Fibroblast of lung (primary cell): ENCODE results near the gene PRKAR1B. TPM values are rescaled to one million over a fixed set of nuclear protein-coding genes. Genes with fewer than 3 reads are reported as not detected.

ENCODE experiments used
- DNase-seq, 2 donors: peaks; one replicate each; pipeline versions ENCODE4 v3.0.0 to v3.0.0-alpha.2; 2010; ENCODE audit warnings: low read depth in 2 of 2
- H2AFZ ChIP-seq: 2 replicates; pipeline ENCODE4 v1.5.1; 2012; ENCODE audit warnings: low read length, control low read depth, inconsistent platforms
- H3K27ac ChIP-seq: 2 replicates; pipeline ENCODE4 v1.5.1; 2011; ENCODE audit warnings: low read length, control low read depth; ENCODE audit not compliant: insufficient read depth
- H3K27me3 ChIP-seq: 2 replicates; pipeline ENCODE4 v1.5.1; 2011; ENCODE audit warnings: mild to moderate bottlenecking, low read length; ENCODE audit not compliant: control insufficient read depth, insufficient read depth
- H3K36me3 ChIP-seq: 2 replicates; pipeline ENCODE4 v1.5.1; 2011; ENCODE audit warnings: low read length; ENCODE audit not compliant: control insufficient read depth, insufficient read depth
- H3K4me1 ChIP-seq: 2 replicates; pipeline ENCODE4 v1.5.1; 2011; ENCODE audit warnings: low read length; ENCODE audit not compliant: control insufficient read depth, insufficient read depth; ENCODE audit errors: extremely low read depth
- H3K4me2 ChIP-seq: 2 replicates; pipeline ENCODE4 v1.5.1; 2011; ENCODE audit warnings: low read length, control low read depth; ENCODE audit not compliant: insufficient read depth; ENCODE audit errors: extremely low read depth
- H3K4me3 ChIP-seq, 4 experiments: fragments of 200-600 bp in 1 of 4; sonication (generic) in 1 of 4; replicated peaks in 1 of 4; 2 replicates each; pipeline ENCODE4 v1.5.1; 2011 to 2016; ENCODE audit warnings: low read length in 4 of 4, low read depth in 3 of 4, mild to moderate bottlenecking in 3 of 4, control low read depth in 2 of 4, inconsistent platforms in 1 of 4, mixed read lengths in 1 of 4; ENCODE audit not compliant: insufficient read depth in 1 of 4; ENCODE audit errors: control extremely low read depth in 1 of 4
- H3K79me2 ChIP-seq: 2 replicates; pipeline ENCODE4 v1.5.1; 2012; ENCODE audit warnings: mild to moderate bottlenecking, low read length, inconsistent platforms; ENCODE audit not compliant: control insufficient read depth, insufficient read depth
- H3K9ac ChIP-seq: 2 replicates; pipeline ENCODE4 v1.5.1; 2011; ENCODE audit warnings: mild to moderate bottlenecking, low read length, control low read depth; ENCODE audit not compliant: insufficient read depth
- H3K9me3 ChIP-seq: 2 replicates; pipeline ENCODE4 v1.5.1; 2012; ENCODE audit warnings: low read depth, low read length; ENCODE audit not compliant: control insufficient read depth, insufficient read depth
- H4K20me1 ChIP-seq: 2 replicates; pipeline ENCODE4 v1.5.1; 2011; ENCODE audit warnings: low read length; ENCODE audit not compliant: control insufficient read depth, insufficient read depth; ENCODE audit errors: extremely low read depth
- EZH2 ChIP-seq: IDR thresholded peaks from 2 replicates; pipeline ENCODE4 v1.5.1; 2012; ENCODE audit warnings: low read length, control low read depth, mild to moderate bottlenecking; ENCODE audit errors: missing control alignments
- polyA plus RNA-seq, 2 donors: library from polyadenylated mRNA; depleted of rRNA in 1 of 2; stranded (reverse) in 1 of 2; unstranded in 1 of 2; fragments of >200 nt; gene quantifications; 2 replicates each; pipeline ENCODE4 v1.2.1, GENCODE V29; 2011 to 2012; ENCODE audit warnings: missing spikeins in 1 of 2
- total RNA-seq: library from RNA; depleted of rRNA; stranded (reverse); fragments of >200 nt; gene quantifications from 2 replicates; pipeline ENCODE4 v1.2.1, GENCODE V29; 2014
- TF ChIP-seq, protein P1 (sequence below), 2 donors: IDR thresholded peaks in 1 of 2; conservative IDR thresholded peaks in 1 of 2; 1 replicate in 1 of 2; 2 replicates in 1 of 2; pipeline ENCODE4 v1.5.1; 2011 to 2012; ENCODE audit warnings: low read length in 2 of 2, control low read depth in 1 of 2, inconsistent platforms in 1 of 2, low read depth in 1 of 2, mild to moderate bottlenecking in 1 of 2

PRKAR1B gene
- total and polyA plus RNA-seq, 2 donors (not counting 1 experiment from before 2014, with no cell fraction given) = 12.7 to 14.5 TPM

- no peak overlapping the region for H3K9ac ChIP-seq
- DNase-seq = no peak
- no peaks in the 10 kb centered on the region for H3K9me3 ChIP-seq
- H3K4me1 ChIP-seq = peaks cover 6% of the 10 kb centered on the region
- no peaks in the 10 kb centered on the region for H3K27me3 ChIP-seq
- no peak overlapping the region for H3K27ac ChIP-seq
- H3K79me2 ChIP-seq = peaks cover 8% of the 10 kb centered on the region
- H2AFZ ChIP-seq = no peak overlapping the region
- no peaks in the 10 kb centered on the region for H4K20me1 ChIP-seq
- H3K4me3 ChIP-seq = no peak overlapping the region
- TF ChIP-seq, protein P1, sequence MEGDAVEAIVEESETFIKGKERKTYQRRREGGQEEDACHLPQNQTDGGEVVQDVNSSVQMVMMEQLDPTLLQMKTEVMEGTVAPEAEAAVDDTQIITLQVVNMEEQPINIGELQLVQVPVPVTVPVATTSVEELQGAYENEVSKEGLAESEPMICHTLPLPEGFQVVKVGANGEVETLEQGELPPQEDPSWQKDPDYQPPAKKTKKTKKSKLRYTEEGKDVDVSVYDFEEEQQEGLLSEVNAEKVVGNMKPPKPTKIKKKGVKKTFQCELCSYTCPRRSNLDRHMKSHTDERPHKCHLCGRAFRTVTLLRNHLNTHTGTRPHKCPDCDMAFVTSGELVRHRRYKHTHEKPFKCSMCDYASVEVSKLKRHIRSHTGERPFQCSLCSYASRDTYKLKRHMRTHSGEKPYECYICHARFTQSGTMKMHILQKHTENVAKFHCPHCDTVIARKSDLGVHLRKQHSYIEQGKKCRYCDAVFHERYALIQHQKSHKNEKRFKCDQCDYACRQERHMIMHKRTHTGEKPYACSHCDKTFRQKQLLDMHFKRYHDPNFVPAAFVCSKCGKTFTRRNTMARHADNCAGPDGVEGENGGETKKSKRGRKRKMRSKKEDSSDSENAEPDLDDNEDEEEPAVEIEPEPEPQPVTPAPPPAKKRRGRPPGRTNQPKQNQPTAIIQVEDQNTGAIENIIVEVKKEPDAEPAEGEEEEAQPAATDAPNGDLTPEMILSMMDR (conservative IDR thresholded peaks at IDR 0.05 in 1 of 2, IDR thresholded peaks at IDR 0.05 in 1 of 2; ENCODE audit: low read depth in 1 of 2, low read length in 2 of 2) = no peak
- TF ChIP-seq EZH2 = no peak
- H3K4me2 ChIP-seq = no peak overlapping the region
- peaks cover 5% of the 10 kb centered on the region for H3K36me3 ChIP-seq
These were observed 218.5 kb downstream of the PRKAR1B start for GRCh38 chr7:508461-509170.

DNA sequence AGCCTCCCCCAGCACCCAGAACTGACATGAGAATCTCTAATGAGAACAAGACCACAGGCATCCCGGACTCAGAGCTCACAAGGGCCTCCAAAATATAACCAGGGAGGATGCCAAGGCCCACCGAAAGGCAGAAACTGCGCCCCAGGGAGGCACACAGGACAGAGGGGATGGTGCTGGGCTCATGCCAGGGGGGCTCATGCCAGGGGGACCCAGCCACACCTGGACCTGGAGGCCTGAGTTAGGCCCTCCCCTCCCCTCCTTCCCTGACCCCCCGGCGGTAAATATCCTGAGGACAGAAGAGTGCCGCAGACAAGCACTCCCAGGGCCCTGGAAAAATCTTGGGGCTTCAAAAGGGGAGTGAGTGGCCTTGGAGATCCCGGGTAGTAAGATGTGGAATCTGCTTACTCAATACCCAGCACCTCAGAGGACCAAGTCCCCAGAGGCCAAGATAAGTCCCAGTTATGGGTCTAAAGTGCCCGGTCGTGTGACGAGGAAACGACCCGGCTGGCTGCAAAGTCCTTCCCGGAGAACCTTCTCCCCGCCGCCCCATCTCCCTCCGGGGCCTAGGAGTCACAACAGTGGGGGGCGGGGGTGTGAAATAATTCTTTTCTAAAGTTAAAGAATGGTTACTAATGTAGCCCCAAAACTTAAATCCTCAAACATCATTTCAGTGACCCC lies 219.3 kb downstream of the PRKAR1B start:
- H3K4me2 ChIP-seq = no peak overlapping the region
- H4K20me1 ChIP-seq = no peaks in the 10 kb centered on the region
- TF ChIP-seq EZH2 = no peak
- peaks cover 3% of the 10 kb centered on the region for H3K36me3 ChIP-seq
- DNase-seq = no peak
- peaks cover 4% of the 10 kb centered on the region for H3K79me2 ChIP-seq
- no peak overlapping the region for H3K27ac ChIP-seq
- H2AFZ ChIP-seq = no peak overlapping the region
- no peak overlapping the region for H3K4me3 ChIP-seq
- no peak overlapping the region for H3K9ac ChIP-seq
- H3K27me3 ChIP-seq = no peaks in the 10 kb centered on the region
- H3K4me1 ChIP-seq = no peaks in the 10 kb centered on the region
- H3K9me3 ChIP-seq = no peaks in the 10 kb centered on the region

GRCh38 chr7:506921-507622 lies 220.0 kb downstream of the PRKAR1B start:
- no peak overlapping the region for H2AFZ ChIP-seq
- H3K9ac ChIP-seq = no peak overlapping the region
- TF ChIP-seq, protein P1 (conservative IDR thresholded peaks at IDR 0.05 in 1 of 2, IDR thresholded peaks at IDR 0.05 in 1 of 2; ENCODE audit: low read depth in 1 of 2, low read length in 2 of 2) = no peak
- no peak for TF ChIP-seq EZH2
- no peaks in the 10 kb centered on the region for H3K4me1 ChIP-seq
- no peak overlapping the region for H3K4me3 ChIP-seq
- H3K4me2 ChIP-seq = no peak overlapping the region
- peaks cover 2% of the 10 kb centered on the region for H3K36me3 ChIP-seq
- no peaks in the 10 kb centered on the region for H3K27me3 ChIP-seq
- H3K9me3 ChIP-seq = no peaks in the 10 kb centered on the region
- no peaks in the 10 kb centered on the region for H4K20me1 ChIP-seq
- H3K79me2 ChIP-seq = no peaks in the 10 kb centered on the region
- no peak overlapping the region for H3K27ac ChIP-seq
- DNase-seq = no peak
